Measurements from ENCODE around the gene CNNM2. TPM values are rescaled to one million over a fixed set of nuclear protein-coding genes. Genes with fewer than 3 reads are reported as not detected.
"Not testable (repeated sequence)": the region's sequence is repeated elsewhere in the genome, so short reads cannot be mapped to it uniquely, and the experiment has no call there.

The CNNM2 gene
- total RNA-seq, 2 donors from 2014 or later, result 6.6 to 7.4 TPM

- H3K9me3 Mint-ChIP-seq, result no peaks in the 10 kb centered on the region
- no peaks in the 10 kb centered on the region for H3K36me3 Mint-ChIP-seq (ENCODE audit: low read depth)
- no peak overlapping the region for H3K4me3 Mint-ChIP-seq
- no peaks in the 10 kb centered on the region for H3K27me3 Mint-ChIP-seq
- peaks cover under 1% of the 10 kb centered on the region for H3K4me1 Mint-ChIP-seq
- no peak for ATAC-seq (replicated peaks)
- no peak overlapping the region for H3K27ac Mint-ChIP-seq
Observed at GRCh38 chr10:102970562-102971340, 52.7 kb downstream of the CNNM2 start.

GRCh38 chr10:102975483-102976379 lies 57.6 kb downstream of the CNNM2 start:
- ATAC-seq (replicated peaks), result no peak
- peaks cover 4% of the 10 kb centered on the region for H3K4me1 Mint-ChIP-seq
- H3K27ac Mint-ChIP-seq, result no peak overlapping the region
- H3K36me3 Mint-ChIP-seq (ENCODE audit: low read depth), result no peaks in the 10 kb centered on the region
- H3K4me3 Mint-ChIP-seq, result no peak overlapping the region
- no peaks in the 10 kb centered on the region for H3K27me3 Mint-ChIP-seq
- no peaks in the 10 kb centered on the region for H3K9me3 Mint-ChIP-seq

GRCh38 chr10:102976380-102976726 lies 58.3 kb downstream of the CNNM2 start:
- ATAC-seq (replicated peaks); H3K36me3 Mint-ChIP-seq (ENCODE audit: low read depth); H3K27me3 Mint-ChIP-seq; H3K9me3 Mint-ChIP-seq; H3K4me1 Mint-ChIP-seq; H3K4me3 Mint-ChIP-seq; H3K27ac Mint-ChIP-seq: not testable (repeated sequence)

GRCh38 chr10:102982296-102982695 lies 64.2 kb downstream of the CNNM2 start:
- no peak for ATAC-seq (replicated peaks)
- H3K27me3 Mint-ChIP-seq, result no peaks in the 10 kb centered on the region
- no peaks in the 10 kb centered on the region for H3K9me3 Mint-ChIP-seq
- no peaks in the 10 kb centered on the region for H3K36me3 Mint-ChIP-seq (ENCODE audit: low read depth)
- no peak overlapping the region for H3K4me3 Mint-ChIP-seq
- no peak overlapping the region for H3K27ac Mint-ChIP-seq
- no peaks in the 10 kb centered on the region for H3K4me1 Mint-ChIP-seq

- no peak for ATAC-seq (replicated peaks)
Observed at GRCh38 chr10:102984086-102984485, 66.0 kb downstream of the CNNM2 start.

GRCh38 chr10:102985811-102986210 lies 67.7 kb downstream of the CNNM2 start:
- Mint-ChIP-seq H3K36me3 (ENCODE audit: low read depth) (no peaks in the 10 kb centered on the region), H3K27me3 (no peaks in the 10 kb centered on the region), H3K27ac (no peak overlapping the region), H3K4me3 (no peak overlapping the region), H3K4me1 (no peaks in the 10 kb centered on the region), H3K9me3 (no peaks in the 10 kb centered on the region)
- no peak for ATAC-seq (replicated peaks)

More at GRCh38 chr10:102984086-102984485, 66.0 kb downstream of the CNNM2 start:
- Mint-ChIP-seq H3K4me3 (no peak overlapping the region), H3K27ac (no peak overlapping the region), H3K27me3 (no peaks in the 10 kb centered on the region), H3K9me3 (no peaks in the 10 kb centered on the region), H3K4me1 (no peaks in the 10 kb centered on the region), H3K36me3 (ENCODE audit: low read depth) (no peaks in the 10 kb centered on the region)

GRCh38 chr10:102988404-102989314 lies 70.6 kb downstream of the CNNM2 start:
- no peaks in the 10 kb centered on the region for H3K4me1 Mint-ChIP-seq
- H3K36me3 Mint-ChIP-seq (ENCODE audit: low read depth), result no peaks in the 10 kb centered on the region
- no peaks in the 10 kb centered on the region for H3K9me3 Mint-ChIP-seq
- no peak overlapping the region for H3K27ac Mint-ChIP-seq
- no peaks in the 10 kb centered on the region for H3K27me3 Mint-ChIP-seq
- ATAC-seq (replicated peaks), result no peak
- no peak overlapping the region for H3K4me3 Mint-ChIP-seq

- no peaks in the 10 kb centered on the region for H3K9me3 Mint-ChIP-seq
- no peaks in the 10 kb centered on the region for H3K4me1 Mint-ChIP-seq
- no peak overlapping the region for H3K4me3 Mint-ChIP-seq
Observed at GRCh38 chr10:102994531-102995295, 76.6 kb downstream of the CNNM2 start.

GRCh38 chr10:102996876-102997275 lies 78.8 kb downstream of the CNNM2 start:
- H3K9me3 Mint-ChIP-seq, result no peaks in the 10 kb centered on the region
- H3K4me3 Mint-ChIP-seq, result no peak overlapping the region
- no peak for ATAC-seq (replicated peaks)
- H3K27me3 Mint-ChIP-seq, result no peaks in the 10 kb centered on the region
- H3K4me1 Mint-ChIP-seq, result no peaks in the 10 kb centered on the region
- no peaks in the 10 kb centered on the region for H3K36me3 Mint-ChIP-seq (ENCODE audit: low read depth)
- no peak overlapping the region for H3K27ac Mint-ChIP-seq

More at GRCh38 chr10:102994531-102995295, 76.6 kb downstream of the CNNM2 start:
- Mint-ChIP-seq H3K27me3 (no peaks in the 10 kb centered on the region), H3K27ac (peak overlapping the region; percentile 75), H3K36me3 (ENCODE audit: low read depth) (no peaks in the 10 kb centered on the region)
- ATAC-seq (replicated peaks), result peak; percentile 42

- Mint-ChIP-seq H3K9me3 (no peaks in the 10 kb centered on the region), H3K4me3 (no peak overlapping the region), H3K4me1 (no peaks in the 10 kb centered on the region), H3K27me3 (no peaks in the 10 kb centered on the region), H3K27ac (no peak overlapping the region), H3K36me3 (ENCODE audit: low read depth) (no peaks in the 10 kb centered on the region)
- ATAC-seq (replicated peaks), result peak; percentile 61
Observed at GRCh38 chr10:102997998-102998397, 79.9 kb downstream of the CNNM2 start.

GRCh38 chr10:102998399-102998907 lies 80.4 kb downstream of the CNNM2 start:
- no peaks in the 10 kb centered on the region for H3K9me3 Mint-ChIP-seq
- no peak for ATAC-seq (replicated peaks)
- no peaks in the 10 kb centered on the region for H3K4me1 Mint-ChIP-seq
- no peak overlapping the region for H3K4me3 Mint-ChIP-seq
- no peaks in the 10 kb centered on the region for H3K36me3 Mint-ChIP-seq (ENCODE audit: low read depth)
- H3K27me3 Mint-ChIP-seq, result no peaks in the 10 kb centered on the region
- H3K27ac Mint-ChIP-seq, result no peak overlapping the region

GRCh38 chr10:103000050-103000449 lies 82.0 kb downstream of the CNNM2 start:
- not testable (repeated sequence) for H3K4me3 Mint-ChIP-seq; H3K4me1 Mint-ChIP-seq; H3K27me3 Mint-ChIP-seq; H3K36me3 Mint-ChIP-seq (ENCODE audit: low read depth); H3K27ac Mint-ChIP-seq; H3K9me3 Mint-ChIP-seq; ATAC-seq (replicated peaks)

GRCh38 chr10:103007017-103007416 lies 88.9 kb downstream of the CNNM2 start:
- Mint-ChIP-seq H3K4me3 (no peak overlapping the region), H3K4me1 (no peaks in the 10 kb centered on the region), H3K27ac (no peak overlapping the region), H3K9me3 (no peaks in the 10 kb centered on the region), H3K36me3 (ENCODE audit: low read depth) (no peaks in the 10 kb centered on the region), H3K27me3 (no peaks in the 10 kb centered on the region)
- no peak for ATAC-seq (replicated peaks)

Data from activated T-helper 17 cell treated with anti-CD3 and anti-CD28 coated beads, Interleukin-2, amount 50 U/mL, for 72 hours (primary cell).